GM20000 (cell line): ENCODE results near the gene HERPUD1.

Experiments used
- DNase-seq: peaks from one replicate; pipeline ENCODE4 v3.0.0; 2012; ENCODE audit warnings: low spot score
- CTCF ChIP-seq: IDR thresholded peaks from 2 replicates; pipeline ENCODE4 v1.5.1; 2012; ENCODE audit warnings: mild to moderate bottlenecking, control low read depth; ENCODE audit errors: extremely low read depth, missing control alignments

Gene HERPUD1

GRCh38 chr16:56945847-56946527 lies 14.0 kb downstream of the HERPUD1 start:
- no peak for DNase-seq
- TF ChIP-seq CTCF: no peak

GRCh38 chr16:56946767-56947603 lies 15.0 kb downstream of the HERPUD1 start:
- TF ChIP-seq CTCF: no peak
- DNase-seq: no peak

DNA sequence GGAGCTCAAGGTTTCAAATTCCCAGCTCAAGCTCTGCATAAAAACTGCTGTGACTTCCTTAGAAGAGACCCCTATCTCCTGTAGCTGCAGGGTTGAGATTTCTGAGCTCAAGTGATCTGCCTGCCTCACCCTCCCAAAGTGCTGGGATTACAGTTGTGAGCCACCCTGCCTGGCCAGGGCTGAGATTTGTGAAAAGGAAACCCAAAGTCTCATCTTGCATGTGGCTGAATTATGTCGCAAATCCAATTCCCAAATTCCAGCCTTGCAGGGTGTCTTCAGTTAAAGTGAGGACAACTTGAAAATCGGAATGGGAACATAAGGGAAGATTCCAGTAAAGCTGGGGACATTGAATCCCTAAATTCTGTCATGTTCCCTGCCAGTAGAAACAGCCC lies 15.7 kb downstream of the HERPUD1 start:
- no peak for DNase-seq
- TF ChIP-seq CTCF: no peak

- no peak for DNase-seq
- TF ChIP-seq CTCF: no peak
Measured at GRCh38 chr16:56948234-56948633, 16.3 kb downstream of the HERPUD1 start.

DNA sequence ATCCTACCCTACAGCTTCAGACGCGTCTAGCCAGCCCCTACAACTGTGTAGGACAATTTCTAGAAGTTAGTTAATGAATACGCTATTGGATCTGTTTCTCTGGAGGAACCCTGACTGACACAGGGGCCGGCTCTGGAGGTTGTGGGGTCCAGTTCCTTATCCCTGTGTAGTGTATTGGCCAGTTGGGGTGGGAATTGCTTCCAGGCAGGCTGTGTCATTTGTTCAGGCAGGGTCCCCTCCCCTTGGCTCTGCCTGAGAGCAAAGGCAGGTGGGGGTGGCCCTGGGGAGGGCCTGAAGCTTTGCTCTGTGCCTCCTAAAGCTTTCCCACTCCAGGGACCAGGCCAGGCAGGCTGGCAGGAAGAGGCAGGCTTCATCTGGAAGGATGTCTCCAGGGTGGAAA lies 18.1 kb downstream of the HERPUD1 start:
- DNase-seq: no peak
- no peak for TF ChIP-seq CTCF

DNA sequence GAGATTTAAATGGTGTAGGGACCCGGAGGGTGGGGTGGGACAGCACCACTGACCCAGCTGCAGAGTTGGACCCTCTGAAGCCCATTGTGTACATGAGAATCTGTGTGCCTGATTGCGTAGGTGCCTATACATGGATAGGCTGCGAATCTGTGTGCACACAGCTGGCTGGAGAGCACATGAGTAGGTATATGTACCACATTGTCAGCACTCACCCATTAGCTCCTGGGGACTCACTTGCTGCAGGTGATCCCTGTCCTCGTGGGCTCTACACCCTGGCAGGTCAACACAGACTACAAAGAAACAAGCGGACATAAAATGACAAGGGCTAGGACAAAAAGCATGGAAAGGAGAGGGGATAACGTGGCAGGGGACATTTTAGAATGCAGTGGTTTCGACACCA lies 18.5 kb downstream of the HERPUD1 start:
- DNase-seq: no peak
- TF ChIP-seq CTCF: no peak
